Activated CD4-positive, alpha-beta T cell treated with anti-CD3 and anti-CD28 coated beads, Interleukin-2, amount 10 ng/mL, durations not matched to agents 7 days and 5 days (primary cell): ENCODE measurements around the gene GID8. TPM values are rescaled to one million over a fixed set of nuclear protein-coding genes. Genes with fewer than 3 reads are reported as not detected.
"Not testable (repeated sequence)": the region's sequence is repeated elsewhere in the genome, so short reads cannot be mapped to it uniquely, and the experiment has no call there.

Experiments used
- CTCF ChIA-PET: fragments of 350-600 bp; sonication (Branson Sonifier 250); formaldehyde crosslinking; loops from one replicate; lab custom pipeline; 2021; ENCODE audit warnings: antibody characterized with exemption; lab: Charles Lee
- POLR2A ChIA-PET: fragments of 350-600 bp; sonication (Branson Sonifier 250); formaldehyde crosslinking; loops from one replicate; lab custom pipeline; 2021; ENCODE audit warnings: antibody characterized with exemption; lab: Charles Lee
- DNase-seq: peaks from one replicate; pipeline ENCODE4 v3.0.0-alpha.2; 2020
- H3K27ac Mint-ChIP-seq: one replicate; pipeline ENCODE4 v1.8.0; 2021; ENCODE audit warnings: mild to moderate bottlenecking, moderate library complexity, mixed read lengths
- H3K27me3 Mint-ChIP-seq: one replicate; pipeline ENCODE4 v1.8.0; 2021; ENCODE audit warnings: mixed read lengths
- H3K36me3 Mint-ChIP-seq: one replicate; pipeline ENCODE4 v1.8.0; 2021; ENCODE audit warnings: low read depth, mixed read lengths
- H3K4me1 Mint-ChIP-seq: one replicate; pipeline ENCODE4 v1.8.0; 2021; ENCODE audit warnings: mixed read lengths
- H3K4me3 Mint-ChIP-seq: one replicate; pipeline ENCODE4 v1.8.0; 2021; ENCODE audit warnings: mild to moderate bottlenecking, moderate library complexity, mixed read lengths
- H3K9me3 Mint-ChIP-seq: one replicate; pipeline ENCODE4 v1.8.0; 2021; ENCODE audit warnings: mixed read lengths
- total RNA-seq, 2 experiments: library from RNA; stranded (reverse); gene quantifications; one replicate each; pipeline ENCODE4 v1.2.3, GENCODE V29; 2021

GID8 gene
- total RNA-seq, 2 experiments from 2014 or later, result 32.5 to 35.1 TPM

DNA sequence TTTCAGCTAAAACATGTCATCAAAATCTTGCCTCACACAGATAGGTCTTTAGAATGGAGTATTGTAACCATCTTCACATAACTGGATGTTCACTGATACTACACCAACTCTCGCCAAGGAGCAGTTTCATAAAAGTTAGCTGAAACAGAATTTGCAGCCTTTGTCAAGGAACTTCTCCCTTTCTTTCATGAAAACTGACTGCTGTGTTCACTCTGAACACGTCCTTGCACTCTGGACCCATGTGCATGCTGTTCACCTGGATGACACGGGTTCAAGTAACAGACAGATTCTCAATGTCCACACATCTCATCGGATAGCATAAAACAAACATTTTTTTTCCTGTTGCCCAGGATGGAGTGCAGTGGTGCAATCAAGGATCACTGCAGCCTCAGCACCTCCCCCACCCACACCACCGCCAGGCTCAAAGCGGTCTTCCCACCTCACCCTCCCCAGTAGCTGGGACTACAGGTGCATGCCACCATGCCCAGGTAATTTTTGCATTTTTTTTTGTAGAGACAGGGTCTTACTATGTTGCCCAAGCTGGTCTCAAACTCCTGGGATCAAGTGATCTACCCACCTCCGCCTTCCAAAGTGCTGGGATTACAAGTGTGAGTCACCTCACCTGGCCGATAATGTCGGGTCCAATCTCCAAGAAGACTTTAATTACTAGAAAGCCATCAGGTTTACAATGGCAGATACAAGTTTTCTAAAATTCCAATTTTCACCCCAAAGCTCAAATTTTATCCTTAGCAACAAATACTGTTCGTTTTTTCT is 21.1 kb upstream of the GID8 start:
- Mint-ChIP-seq H3K4me3 (peak overlapping the region; percentile 77), H3K36me3 (peaks cover 25% of the 10 kb centered on the region), H3K27me3 (no peaks in the 10 kb centered on the region), H3K9me3 (no peaks in the 10 kb centered on the region), H3K4me1 (peaks cover 69% of the 10 kb centered on the region), H3K27ac (peak overlapping the region; percentile 90)
- DNase-seq, result no peak
- ChIA-PET CTCF (interaction anchor here (1.6 kb wide), 2 partner anchors 8 to 13 kb away, joined by 3 to 7 read pairs; no protein-coding TSS in a partner anchor), POLR2A (interaction anchor here (0.7 kb wide), 1 partner anchor 8 kb away, joined by 3 read pairs; no protein-coding TSS in a partner anchor)

DNA sequence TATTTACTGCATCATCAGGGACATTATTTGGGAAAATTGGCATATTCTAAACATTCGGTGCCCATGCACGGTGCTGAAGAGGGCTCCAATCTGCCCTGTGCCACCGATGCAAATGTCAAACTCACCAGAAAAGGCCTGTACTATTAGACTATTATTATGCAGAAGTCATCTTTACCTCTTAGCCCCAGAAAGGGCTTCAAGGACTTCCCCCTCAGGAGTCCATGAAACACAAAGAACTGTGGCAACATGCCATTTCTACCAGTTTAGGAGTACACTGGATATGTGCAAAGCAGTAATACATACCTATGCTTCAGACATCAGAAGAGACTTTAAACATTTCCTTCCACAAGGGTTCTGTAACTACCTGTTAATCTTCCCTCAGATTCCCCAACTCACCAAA is 20.2 kb upstream of the GID8 start:
- peaks cover 24% of the 10 kb centered on the region for H3K36me3 Mint-ChIP-seq
- POLR2A ChIA-PET, result interaction anchor here (0.7 to 1.4 kb wide), 3 partner anchors 18 to 23 kb away, joined by 3 to 4 read pairs (median 3); partner anchors contain the start of gene GID8

DNA sequence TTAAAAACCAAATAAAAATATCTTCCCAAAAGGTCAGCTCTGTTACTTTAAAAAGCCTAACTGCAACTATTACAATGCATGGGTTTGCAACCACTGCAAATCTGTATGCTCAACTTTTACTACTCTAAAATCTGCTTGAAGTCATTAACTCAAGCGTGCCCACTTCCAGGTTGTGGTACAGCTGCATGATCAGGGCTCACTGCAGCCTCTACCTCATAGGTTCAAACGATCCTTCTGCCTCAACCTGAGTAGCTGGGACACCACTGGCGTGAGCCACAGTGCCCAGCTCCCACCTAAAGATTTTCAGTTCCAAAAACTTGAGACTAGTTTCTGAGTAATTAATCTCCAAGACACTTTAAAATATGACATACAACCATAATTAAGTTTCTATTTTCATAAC is 19.8 kb upstream of the GID8 start:
- peak; percentile 72 for DNase-seq
- Mint-ChIP-seq H3K4me1 (peaks cover 80% of the 10 kb centered on the region), H3K36me3 (peaks cover 22% of the 10 kb centered on the region), H3K9me3 (no peaks in the 10 kb centered on the region), H3K4me3 (peak overlapping the region; percentile 77), H3K27ac (peak overlapping the region; percentile 90), H3K27me3 (no peaks in the 10 kb centered on the region)
- CTCF ChIA-PET, result interaction anchor here (0.8 to 3.7 kb wide), 8 partner anchors 9 to 91 kb away, joined by 3 to 24 read pairs (median 4); partner anchors contain the start of gene GID8
- POLR2A ChIA-PET, result interaction anchor here (0.7 to 1.4 kb wide), 3 partner anchors 17 to 24 kb away, joined by 3 to 4 read pairs (median 3); partner anchors contain the start of gene GID8

More for the DNA sequence above, 20.2 kb upstream of the GID8 start:
- Mint-ChIP-seq H3K4me3 (peak overlapping the region; percentile 77), H3K27ac (peak overlapping the region; percentile 90), H3K4me1 (peaks cover 77% of the 10 kb centered on the region), H3K27me3 (no peaks in the 10 kb centered on the region), H3K9me3 (no peaks in the 10 kb centered on the region)
- CTCF ChIA-PET, result interaction anchor here (0.8 to 3.7 kb wide), 6 partner anchors 9 to 91 kb away, joined by 3 to 24 read pairs (median 4); partner anchors contain the start of gene GID8
- no peak for DNase-seq

DNA sequence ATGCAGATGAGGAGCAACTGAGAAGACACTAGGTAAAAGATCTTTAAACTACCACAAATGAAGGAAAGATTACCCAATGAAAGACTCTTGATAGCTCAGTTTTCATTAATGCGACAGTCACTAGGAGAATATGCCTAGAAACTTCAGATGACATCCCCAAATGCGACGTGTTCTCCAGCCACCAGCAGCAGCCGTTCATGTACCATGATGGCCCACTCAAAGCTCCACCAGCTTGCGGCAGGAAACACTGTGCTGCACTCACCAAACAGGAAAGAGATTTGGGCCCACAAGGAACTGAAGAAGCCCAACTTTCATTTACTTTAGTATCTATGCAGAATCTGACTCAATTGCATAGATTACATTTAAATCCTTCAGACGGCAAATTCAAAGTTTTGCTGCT is 19.1 kb upstream of the GID8 start:
- POLR2A ChIA-PET, result interaction anchor here (1.0 to 1.4 kb wide), 2 partner anchors 19 to 24 kb away, joined by 3 to 4 read pairs; partner anchors contain the start of gene GID8
- Mint-ChIP-seq H3K4me3 (peak overlapping the region; percentile 77), H3K9me3 (no peaks in the 10 kb centered on the region), H3K27ac (peak overlapping the region; percentile 90), H3K4me1 (peaks cover 86% of the 10 kb centered on the region), H3K36me3 (peaks cover 22% of the 10 kb centered on the region), H3K27me3 (no peaks in the 10 kb centered on the region)
- CTCF ChIA-PET, result interaction anchor here (1.0 to 3.7 kb wide), 7 partner anchors 8 to 90 kb away, joined by 3 to 24 read pairs (median 4); partner anchors contain the start of gene GID8
- peak; percentile 72 for DNase-seq

DNA sequence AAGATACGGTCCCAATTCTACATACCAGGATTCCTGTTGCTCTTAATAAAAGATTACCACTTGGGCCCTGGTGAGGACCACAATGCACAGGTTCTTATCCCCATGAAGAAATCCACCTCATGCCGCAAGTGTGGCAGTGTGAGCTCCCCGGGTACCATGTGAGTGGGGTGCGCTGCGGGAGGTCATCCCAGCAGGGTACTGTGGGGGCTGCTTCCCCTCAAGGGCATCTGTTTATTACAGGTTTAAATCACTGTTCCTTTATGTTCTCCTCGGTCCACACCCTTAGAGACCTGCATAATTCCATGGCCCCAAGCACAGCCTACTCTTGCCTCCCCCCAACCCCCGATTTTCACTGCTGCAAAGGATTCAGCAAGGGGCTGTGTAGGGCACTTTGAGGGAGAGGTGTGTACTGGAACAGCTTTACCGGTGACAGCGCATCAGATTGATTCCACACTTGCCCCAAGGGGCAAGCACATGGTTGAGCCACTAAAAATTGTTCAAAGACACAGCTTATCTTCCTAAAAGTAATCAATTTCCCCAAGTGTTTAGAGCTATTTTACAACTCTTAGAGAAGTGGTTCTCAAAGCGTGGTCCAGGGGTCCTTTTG is 17.8 kb upstream of the GID8 start:
- Mint-ChIP-seq H3K4me1 (peaks cover 88% of the 10 kb centered on the region), H3K9me3 (no peaks in the 10 kb centered on the region), H3K27me3 (no peaks in the 10 kb centered on the region), H3K4me3 (peak overlapping the region; percentile 77), H3K36me3 (peaks cover 19% of the 10 kb centered on the region), H3K27ac (peak overlapping the region; percentile 90)
- no peak for DNase-seq
- POLR2A ChIA-PET, result no interaction called here
- CTCF ChIA-PET, result interaction anchor here (0.7 to 3.7 kb wide), 9 partner anchors 8 to 85 kb away, joined by 3 to 24 read pairs (median 4); partner anchors contain the start of genes GID8 and TCFL5

DNA sequence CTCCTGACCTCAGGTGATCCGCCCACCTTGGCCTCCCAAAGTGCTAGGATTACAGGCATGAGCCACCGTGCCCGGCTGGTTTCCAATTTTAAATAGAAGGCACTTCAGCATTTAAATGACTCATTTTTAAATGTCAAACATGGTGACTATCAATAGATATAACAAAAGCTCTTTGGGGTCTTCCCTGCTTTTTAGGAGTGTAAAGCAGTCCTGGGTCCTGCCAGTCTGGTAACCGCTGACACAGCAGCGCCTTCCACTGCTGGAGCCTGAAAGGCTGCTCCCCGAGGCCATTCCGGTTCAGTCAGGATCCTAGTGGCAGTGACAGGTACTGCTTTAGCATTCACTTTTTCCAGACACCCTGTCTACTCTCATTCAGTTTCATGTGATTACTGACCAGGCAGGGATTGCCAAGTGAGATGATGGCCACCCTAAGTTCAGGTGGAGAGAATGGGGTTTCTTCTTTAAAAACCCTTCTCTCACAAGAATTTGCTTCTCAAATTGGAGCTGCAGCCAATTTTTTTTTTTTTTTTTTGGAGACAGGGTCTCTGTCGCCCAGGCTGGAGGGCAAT is 16.7 kb upstream of the GID8 start:
- ChIA-PET POLR2A (interaction anchor here (0.6 kb wide), 1 partner anchor 706 kb away, joined by 4 read pairs; no protein-coding TSS in a partner anchor), CTCF (interaction anchor here (0.8 to 3.7 kb wide), 9 partner anchors 9 to 84 kb away, joined by 3 to 24 read pairs (median 4); partner anchors contain the start of genes GID8 and TCFL5)
- Mint-ChIP-seq H3K4me3 (peak overlapping the region; percentile 67), H3K9me3 (no peaks in the 10 kb centered on the region), H3K27ac (peak overlapping the region; percentile 85), H3K27me3 (no peaks in the 10 kb centered on the region), H3K36me3 (peaks cover 25% of the 10 kb centered on the region), H3K4me1 (peaks cover 79% of the 10 kb centered on the region)
- DNase-seq, result peak; percentile 76

DNA sequence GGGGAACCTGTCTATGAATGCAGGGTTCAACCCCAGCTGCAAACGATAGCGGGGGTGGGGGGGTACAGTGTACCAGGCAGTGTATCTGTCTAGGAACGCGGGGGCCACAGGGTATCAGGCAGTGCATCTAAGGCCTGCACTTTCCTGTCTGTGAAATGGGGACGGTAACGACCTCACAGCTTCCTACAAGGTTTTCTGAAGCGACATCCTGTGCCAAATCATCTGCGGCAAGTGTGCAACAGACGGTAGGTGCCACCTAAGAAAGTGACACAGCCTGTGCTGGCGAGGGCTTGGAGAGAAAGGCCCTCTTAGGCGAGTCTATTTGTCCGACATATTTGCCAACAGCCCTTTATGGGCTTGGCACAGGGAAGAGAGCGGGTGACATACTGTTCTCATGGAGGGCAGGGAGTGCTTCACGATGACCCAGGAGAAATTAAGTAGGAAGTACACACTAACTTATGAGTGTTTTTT is 15.5 kb upstream of the GID8 start:
- Mint-ChIP-seq H3K4me1 (peaks cover 77% of the 10 kb centered on the region), H3K4me3 (peak overlapping the region; percentile 68), H3K27ac (peak overlapping the region; percentile 93), H3K9me3 (no peaks in the 10 kb centered on the region), H3K27me3 (no peaks in the 10 kb centered on the region), H3K36me3 (peaks cover 17% of the 10 kb centered on the region)
- ChIA-PET POLR2A (interaction anchor here (0.6 to 1.5 kb wide), 2 partner anchors 12 to 19 kb away, joined by 3 to 4 read pairs; no protein-coding TSS in a partner anchor), CTCF (no interaction called here)
- peak; percentile 72 for DNase-seq

DNA sequence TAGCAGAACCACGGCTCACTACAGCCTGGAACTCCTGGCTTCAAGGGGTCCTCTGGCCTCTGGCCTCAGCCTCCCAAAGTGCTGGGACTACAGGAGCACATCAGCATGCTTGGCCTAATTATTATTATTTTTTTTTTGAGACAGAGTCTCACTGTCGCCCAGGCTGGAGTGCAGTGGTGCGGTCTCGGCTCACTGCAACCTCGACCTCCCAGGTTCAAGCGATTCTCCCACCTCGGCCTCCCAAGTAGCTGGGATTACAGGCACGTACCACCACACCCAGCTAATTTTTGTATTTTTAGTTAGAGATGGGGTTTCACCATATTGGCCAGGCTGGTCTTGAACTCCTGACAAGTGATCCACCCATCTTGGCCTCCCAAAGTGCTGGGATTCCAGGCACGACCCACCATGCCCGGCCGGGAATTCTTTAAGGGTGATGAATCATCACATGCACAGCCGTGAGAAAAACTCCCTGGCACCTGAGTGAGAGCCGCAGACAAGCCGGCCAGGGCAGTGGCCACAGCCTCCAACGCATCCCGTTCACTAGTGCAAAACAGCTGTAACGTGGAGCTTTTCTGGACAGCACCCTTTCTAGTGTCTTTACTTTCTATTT is 14.8 kb upstream of the GID8 start:
- H3K9me3 Mint-ChIP-seq, H3K27me3 Mint-ChIP-seq, DNase-seq: not testable (repeated sequence)
- ChIA-PET CTCF (interaction anchor here (1.3 kb wide), 1 partner anchor 16 kb away, joined by 3 read pairs; no protein-coding TSS in a partner anchor), POLR2A (interaction anchor here (1.5 kb wide), 1 partner anchor 12 kb away, joined by 4 read pairs; no protein-coding TSS in a partner anchor)
- Mint-ChIP-seq H3K36me3 (peaks cover 17% of the 10 kb centered on the region), H3K27ac (peak overlapping the region; percentile 93), H3K4me3 (peak overlapping the region; percentile 82), H3K4me1 (peaks cover 76% of the 10 kb centered on the region)

DNA sequence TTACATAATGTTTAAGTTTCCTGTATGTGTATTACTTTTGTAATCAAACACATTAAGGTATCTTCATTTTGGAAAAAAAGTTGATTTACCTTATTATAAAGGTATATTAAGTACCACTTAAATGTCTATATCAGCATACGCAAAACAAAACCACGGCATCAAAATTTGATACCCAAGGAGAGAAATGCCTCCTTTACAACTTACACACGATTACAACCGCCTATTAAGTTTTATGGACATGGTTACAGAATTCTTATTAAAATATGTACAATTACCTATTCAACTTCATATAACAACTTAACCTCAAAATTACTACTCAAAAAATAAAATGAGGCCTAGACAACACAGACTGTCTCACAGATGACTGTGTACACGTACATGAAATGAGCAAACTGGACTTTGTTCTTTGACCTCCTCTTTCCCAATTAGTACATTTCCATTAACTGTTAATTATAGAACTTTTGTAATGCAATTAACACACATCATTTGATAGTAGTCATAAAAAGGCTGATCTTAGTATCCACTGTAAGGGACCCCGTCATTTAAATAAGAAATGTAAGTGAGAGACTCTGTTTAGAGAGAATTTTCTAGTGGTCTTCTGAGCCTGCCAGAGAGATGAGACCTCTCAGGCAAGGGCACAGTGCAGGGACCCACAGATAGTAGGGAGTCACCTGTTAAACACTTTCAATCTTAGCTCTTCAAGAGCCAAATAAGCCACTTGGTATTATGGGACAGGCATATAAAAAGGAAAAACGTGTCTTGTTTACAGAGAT is 14.1 kb upstream of the GID8 start:
- CTCF ChIA-PET, result interaction anchor here (1.0 to 4.2 kb wide), 4 partner anchors 8 to 26 kb away, joined by 3 to 26 read pairs (median 3); no protein-coding TSS in a partner anchor

DNA sequence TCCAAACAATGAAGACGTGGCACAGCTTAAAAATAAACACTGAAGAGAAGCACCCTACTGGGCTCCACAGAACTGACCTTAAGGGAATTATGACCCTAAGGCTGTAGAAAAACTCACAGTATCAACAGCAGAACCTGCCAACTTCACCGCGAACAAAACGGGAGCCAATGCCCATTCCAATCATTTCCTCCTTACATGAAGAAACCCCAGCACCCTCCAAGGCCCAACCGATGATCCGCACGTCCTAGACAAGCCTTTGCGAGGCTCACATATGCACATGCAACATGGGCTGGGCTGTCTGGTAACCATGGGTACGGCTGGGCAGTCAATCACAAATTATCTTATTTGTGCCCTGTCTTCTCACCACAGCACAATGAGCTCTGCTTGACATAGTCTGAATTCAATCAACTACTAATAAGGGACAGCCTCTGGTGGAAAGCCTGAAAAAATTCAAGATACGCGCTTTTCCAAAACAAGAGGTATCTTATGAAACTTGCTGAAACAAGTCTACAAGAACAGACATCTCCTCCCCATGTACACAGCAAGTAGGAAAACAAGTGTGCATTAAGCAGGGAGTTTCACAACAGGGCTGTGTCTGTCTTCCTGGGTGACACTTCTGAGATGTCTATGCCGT is 13.4 kb upstream of the GID8 start:
- DNase-seq, result peak; percentile 35
- CTCF ChIA-PET, result interaction anchor here (1.0 to 4.2 kb wide), 4 partner anchors 8 to 25 kb away, joined by 3 to 26 read pairs (median 3); no protein-coding TSS in a partner anchor
- H3K4me3 Mint-ChIP-seq, result peak overlapping the region; percentile 82
- H3K27ac Mint-ChIP-seq, result peak overlapping the region; percentile 85
- H3K4me1 Mint-ChIP-seq, result peaks cover 70% of the 10 kb centered on the region
- peaks cover 17% of the 10 kb centered on the region for H3K36me3 Mint-ChIP-seq
- no peaks in the 10 kb centered on the region for H3K9me3 Mint-ChIP-seq
- POLR2A ChIA-PET, result no interaction called here
- H3K27me3 Mint-ChIP-seq, result no peaks in the 10 kb centered on the region

More for the DNA sequence above, 14.1 kb upstream of the GID8 start:
- Mint-ChIP-seq H3K27ac (peak overlapping the region; percentile 85), H3K4me3 (peak overlapping the region; percentile 82), H3K27me3 (no peaks in the 10 kb centered on the region), H3K4me1 (peaks cover 74% of the 10 kb centered on the region), H3K9me3 (no peaks in the 10 kb centered on the region), H3K36me3 (peaks cover 17% of the 10 kb centered on the region)
- POLR2A ChIA-PET, result no interaction called here
- no peak for DNase-seq
